GM04503 (cell line): ENCODE measurements around the gene GJB2.

ENCODE experiments used
- DNase-seq: peaks from one replicate; pipeline ENCODE4 v3.0.0-alpha.2; 2012; ENCODE audit warnings: low read depth

Gene GJB2

DNA sequence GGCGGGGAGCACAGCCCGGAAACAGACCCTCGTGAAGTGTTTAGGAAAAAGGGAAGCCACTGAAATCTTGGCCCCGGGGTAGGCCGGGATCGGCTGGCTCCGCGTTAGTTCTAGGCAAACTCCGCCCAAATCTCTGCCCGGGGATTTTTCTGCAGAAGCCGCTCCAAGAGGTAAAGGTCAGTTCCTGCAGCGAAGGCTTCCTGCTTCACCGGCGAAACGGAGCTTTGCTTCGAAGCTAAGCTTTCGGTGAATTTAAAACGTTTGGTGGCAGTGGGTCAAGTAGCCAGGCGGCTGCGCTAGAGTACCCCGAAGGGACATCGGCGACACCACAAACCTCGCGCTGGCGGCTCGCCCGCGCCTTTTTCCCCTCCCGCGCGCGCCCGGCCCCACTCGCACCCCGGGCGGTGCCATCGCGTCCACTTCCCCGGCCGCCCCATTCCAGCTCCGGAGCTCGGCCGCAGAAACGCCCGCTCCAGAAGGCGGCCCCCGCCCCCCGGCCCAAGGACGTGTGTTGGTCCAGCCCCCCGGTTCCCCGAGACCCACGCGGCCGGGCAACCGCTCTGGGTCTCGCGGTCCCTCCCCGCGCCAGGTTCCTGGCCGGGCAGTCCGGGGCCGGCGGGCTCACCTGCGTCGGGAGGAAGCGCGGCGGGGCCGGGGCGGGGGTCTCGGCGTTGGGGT, 441 bp downstream of the GJB2 start:
- DNase-seq = no peak

DNA sequence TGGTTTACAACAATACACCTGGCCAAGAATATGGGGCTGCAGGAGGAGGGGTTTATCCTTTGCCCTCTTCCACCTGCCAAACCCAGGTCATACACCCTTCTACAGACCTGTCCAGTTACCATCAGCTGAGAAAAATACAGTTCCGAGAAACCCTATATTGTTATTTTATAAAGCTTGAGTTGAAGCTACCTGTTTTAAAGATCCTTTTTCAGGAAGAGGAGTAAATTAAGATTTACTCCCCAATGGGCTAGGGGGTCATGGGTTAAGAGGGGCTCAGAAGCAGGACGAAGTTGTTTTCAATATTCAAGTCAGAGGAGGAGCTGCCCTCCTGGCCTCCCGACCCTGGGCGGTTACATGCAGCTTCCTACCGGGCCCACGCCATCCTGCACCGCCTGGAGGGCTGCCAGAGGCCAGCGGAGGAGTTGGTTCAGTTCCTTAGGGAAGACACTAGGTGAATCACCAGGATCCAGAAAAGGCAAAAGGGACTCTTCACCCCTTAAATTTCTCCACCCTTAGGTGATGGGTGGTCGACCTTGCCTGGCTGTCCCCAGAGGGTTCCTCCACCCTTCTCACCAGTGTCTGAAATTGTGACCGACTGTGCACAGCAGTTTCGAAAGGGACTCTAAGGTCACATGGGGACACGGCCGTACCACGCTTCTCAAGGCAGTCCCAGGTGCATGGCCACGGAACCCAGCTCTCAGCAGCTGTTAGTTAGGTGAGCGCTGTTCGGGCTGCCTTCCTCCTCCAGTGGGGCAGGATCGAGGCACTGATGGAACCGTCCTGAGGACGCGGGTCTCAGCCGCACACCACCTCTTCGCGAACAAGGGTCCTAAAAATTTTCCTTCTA, 1.2 kb downstream of the GJB2 start:
- DNase-seq = no peak

DNA sequence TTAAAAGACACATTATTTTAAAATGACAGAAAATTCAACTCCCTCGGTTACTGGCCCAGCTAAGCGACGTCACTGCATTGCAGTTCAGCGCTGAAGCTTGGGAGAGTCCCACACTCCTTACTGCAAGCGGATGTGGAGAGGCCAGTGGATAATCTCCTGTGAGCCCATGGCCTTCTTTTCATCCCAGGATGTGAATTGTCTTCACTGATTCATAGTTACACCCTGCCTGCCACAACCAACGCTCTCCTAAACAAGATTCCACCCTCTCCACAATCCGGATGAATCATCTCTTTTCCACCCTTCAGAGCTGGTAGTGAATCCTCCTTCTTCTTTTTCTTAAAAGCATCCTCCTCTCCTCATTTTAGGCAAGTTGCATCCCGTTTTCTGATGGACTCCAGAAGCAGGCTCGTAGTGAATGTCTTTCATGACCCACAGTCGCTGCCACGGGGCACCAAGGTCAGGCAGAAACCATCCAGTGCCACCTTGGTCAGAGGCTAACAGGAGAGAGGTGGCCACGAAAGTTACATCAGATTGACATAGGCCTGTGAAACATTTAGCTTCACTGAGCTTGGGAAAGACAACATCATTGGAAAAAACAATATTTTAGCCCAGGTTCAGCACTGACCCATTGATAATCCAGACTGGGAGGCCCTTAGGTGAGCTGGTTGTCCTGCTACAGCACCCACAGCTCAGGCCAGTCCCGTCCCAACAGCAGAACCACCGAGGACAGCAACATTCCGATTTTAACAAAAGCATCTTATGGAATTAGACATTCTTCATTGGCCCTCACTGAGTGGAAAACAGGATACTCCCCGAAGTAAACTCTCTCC, 2.0 kb downstream of the GJB2 start:
- DNase-seq = peak; percentile 51

DNA sequence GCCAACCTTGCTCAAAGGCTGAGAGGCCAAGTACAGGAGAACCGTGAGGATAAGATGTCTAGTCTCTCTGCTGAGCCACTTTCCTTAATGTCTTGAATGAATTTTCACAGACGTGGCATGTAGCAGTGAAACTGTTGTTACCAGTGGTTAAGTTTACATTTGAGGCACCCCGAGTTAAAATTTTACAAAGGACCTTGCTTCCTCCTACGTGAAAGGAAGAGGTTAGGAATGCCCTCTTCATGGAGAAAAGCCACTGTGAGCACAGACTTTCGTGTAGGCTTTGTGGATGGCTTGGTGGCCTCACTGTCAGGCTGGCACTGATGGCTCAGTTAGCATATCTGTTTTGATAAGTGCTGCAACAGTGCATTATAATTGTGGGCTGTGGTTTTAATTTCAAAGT, 2.7 kb downstream of the GJB2 start:
- no peak for DNase-seq

DNA sequence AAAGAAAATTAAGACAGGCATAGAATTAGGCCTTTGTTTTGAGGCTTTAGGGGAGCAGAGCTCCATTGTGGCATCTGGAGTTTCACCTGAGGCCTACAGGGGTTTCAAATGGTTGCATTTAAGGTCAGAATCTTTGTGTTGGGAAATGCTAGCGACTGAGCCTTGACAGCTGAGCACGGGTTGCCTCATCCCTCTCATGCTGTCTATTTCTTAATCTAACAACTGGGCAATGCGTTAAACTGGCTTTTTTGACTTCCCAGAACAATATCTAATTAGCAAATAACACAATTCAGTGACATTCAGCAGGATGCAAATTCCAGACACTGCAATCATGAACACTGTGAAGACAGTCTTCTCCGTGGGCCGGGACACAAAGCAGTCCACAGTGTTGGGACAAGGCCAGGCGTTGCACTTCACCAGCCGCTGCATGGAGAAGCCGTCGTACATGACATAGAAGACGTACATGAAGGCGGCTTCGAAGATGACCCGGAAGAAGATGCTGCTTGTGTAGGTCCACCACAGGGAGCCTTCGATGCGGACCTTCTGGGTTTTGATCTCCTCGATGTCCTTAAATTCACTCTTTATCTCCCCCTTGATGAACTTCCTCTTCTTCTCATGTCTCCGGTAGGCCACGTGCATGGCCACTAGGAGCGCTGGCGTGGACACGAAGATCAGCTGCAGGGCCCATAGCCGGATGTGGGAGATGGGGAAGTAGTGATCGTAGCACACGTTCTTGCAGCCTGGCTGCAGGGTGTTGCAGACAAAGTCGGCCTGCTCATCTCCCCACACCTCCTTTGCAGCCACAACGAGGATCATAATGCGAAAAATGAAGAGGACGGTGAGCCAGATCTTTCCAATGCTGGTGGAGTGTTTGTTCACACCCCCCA, 3.8 kb downstream of the GJB2 start:
- DNase-seq = no peak

DNA sequence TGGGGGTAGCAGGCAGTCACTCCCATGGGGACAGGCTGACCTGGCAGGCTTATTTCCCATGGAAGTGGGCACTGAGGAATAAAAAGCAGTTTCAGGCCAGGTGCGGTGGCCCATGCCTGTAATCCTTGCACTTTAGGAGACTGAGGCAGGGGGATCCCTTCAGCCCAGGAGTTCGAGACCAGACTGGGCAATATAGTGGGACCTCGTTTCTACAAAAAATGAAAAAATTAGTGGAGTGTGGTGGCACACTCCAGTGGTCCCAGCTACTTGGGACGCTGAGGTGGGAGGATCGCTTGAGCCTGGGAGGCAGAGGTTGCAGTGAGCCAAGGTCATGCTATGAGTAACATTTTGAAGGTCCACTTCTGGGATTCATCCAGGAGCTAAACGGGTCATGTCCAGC, 6.0 kb downstream of the GJB2 start:
- no peak for DNase-seq

DNA sequence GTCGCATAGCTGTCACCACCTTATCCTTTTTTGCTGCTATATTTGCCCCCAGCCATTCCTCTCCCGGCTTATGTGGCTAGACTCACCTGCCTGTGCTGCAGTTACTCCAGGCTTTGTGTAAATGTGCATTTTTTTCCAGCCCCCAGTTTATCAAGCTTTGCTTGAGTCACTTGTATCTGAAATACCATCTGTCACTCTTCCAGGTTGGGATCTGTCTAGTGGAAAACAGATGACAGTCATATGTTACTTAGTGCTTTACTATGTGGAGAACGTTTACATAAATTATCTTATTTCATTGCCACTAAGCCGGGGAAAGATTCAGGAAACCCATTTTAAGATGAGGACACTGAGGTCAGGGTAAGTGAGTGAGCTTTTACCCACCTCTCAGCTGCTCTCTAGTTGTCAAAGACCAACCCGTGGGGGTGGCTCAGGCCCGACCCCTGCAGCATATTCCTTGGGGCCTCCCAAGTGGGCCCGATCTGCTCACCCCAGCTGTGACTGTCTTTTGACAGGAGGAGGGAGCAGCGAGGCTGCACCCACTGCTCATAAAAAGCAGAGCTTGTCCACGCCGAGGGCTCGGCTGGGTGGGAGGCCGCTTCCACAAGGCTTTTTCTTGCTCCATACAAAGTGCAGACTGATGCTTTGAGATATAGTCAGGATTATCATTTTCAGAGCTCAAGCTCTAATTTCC, 7.2 kb downstream of the GJB2 start:
- DNase-seq = no peak

DNA sequence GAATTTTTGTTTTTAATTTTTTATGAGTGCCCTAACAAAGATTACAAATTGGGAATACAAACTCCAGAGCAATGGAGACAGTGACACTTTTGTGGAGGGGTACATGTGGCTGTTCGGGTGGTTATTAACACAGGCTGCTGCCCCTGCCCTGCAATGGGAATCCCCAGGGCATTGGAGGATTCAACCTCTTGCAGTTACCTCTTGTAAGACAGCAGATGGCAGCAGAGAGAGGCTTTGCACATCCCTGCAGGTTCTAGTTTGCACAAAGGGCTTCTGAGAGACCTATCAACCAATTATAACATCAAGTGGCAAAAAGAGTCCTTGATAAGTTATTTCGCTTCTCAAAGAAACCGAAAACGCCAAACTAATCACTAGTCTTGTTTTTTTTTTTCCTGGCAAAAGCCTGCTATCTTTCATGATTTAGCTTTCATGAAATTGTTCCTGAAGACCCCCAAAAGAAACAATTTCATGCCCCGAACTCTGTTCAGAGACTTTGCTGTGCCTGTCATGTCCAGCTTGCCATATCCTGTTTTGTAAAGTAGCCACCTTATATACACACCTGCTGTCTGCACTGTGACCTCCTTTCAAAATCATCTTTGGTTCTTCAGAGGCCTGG, 10.4 kb downstream of the GJB2 start:
- DNase-seq = no peak

DNA sequence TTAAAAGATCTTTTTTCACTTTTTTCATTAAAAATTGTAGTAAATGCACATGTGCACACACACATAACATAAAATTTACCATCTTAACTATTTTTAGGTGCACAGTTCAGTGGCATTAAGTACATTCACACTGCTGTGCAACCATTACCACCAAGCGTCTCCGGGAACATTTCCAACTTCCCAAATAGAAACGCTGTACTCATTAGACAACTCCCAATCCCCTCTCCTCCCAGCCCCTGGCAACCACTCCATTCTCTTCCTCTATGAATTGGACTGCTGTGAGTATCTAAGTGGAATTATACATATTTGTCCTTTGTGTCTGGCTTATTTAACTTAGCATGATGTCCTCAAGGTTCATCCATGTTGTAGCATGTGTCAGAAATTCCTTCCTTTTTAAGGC, 11.6 kb downstream of the GJB2 start:
- DNase-seq = no peak

DNA sequence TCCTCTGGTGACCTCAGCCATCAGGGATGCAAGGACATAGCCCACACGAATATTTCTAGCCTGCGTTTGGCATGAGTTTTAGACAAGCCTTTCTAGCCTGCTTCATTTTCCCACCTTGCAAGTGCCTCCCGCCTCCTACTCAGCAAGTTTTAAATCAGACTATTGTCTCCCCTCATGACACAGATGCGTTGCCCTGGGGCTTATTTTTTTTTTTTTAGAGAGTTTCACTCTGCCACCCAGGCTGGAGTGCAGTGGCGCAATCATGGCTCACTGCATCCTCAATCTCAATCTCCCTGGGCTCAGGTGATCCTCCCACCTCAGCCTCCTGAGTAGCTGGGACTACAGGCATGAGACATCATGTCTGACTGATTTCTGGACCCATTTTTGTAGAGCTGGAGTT, 14.6 kb downstream of the GJB2 start:
- DNase-seq = no peak

DNA sequence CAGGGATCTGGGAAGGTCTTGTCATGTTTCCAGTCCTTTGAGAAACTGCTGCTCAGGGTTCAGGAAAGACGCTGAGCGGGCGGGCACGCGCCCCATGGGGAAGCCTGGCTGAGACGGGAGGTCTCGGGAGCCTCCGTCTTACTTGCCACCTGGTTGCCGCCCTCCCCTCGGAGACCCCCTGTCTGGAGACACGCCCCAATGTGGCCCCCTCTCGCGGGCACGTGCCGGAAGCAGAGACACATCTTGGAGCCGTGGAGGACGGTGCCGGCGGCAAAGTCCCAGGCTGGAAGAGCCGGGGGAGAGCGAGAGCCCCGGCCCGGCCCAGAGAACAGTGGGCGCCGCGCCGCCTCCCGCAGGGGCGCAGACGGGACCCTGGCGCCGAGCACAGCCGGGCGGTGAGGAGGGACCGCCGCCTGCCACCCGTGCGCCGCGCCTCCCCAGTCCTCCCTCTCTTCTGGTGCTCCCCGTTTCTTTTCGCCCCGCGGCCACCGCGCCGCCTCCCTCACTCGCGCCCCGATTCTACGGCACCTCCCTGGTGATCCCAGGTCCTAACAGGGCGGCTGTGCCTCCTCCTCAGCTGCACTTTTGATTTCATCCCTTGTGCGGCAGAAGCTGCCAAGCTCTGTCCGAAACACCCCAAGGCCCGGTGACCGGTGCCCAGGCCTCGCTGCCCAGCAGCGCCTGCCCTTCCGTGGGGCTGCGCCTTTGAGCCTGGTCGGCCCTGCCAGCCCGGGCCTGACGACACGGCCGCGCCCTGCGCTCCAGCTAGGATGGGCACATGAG, 15.5 kb downstream of the GJB2 start:
- no peak for DNase-seq

DNA sequence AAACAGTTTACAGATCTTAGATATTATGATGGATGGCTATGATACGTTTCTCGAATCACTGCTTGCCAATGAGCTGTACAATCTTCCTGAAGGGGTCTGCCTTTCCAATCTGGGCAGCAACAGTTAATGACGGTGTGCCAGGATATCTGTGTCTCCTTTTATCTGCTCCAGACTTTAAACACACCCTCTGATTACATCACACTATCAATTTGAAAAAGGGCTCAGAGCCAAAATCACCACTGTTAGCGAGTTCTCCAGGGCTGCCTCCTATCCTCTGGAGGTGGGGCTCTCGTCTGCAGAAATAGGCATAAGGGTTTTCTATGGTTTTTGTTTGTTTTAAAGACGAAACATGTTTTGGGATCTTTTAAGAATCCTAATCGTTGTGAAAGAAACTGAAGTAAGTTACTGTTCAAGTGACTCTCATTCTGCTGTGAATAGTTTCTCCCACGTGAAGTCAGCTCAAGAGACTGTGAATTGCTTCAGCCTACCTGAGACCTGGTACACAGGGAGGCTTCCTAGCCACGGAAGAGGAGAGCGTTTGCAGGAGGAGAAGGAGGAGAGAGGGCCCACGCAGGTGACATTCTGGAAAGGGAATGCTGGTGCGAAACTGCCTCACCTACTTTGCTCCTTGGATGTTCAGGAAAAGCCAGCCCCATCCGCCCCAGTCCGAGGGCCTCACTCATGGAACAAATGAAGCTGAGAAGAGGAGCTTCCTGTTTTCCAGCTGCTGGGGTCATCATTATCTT, 16.7 kb downstream of the GJB2 start:
- DNase-seq = no peak

DNA sequence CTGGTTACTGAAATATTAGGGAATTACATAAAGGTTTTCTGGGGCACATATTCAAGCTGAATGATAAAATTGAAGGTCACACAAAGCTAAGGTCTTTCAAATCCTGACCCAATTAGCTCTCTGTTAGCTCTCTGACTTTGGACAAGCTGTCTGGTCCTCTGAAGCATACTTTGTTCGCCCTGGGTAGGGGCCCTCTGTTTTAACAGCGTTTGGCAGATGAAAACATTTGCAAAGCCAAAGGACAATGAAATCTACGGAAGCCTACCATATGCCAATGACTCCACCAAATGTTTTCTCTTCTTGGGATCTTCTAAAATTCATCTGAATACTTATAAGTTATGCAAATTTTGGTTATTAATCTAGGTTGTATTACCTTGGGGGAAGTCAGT, 17.3 kb downstream of the GJB2 start:
- no peak for DNase-seq

DNA sequence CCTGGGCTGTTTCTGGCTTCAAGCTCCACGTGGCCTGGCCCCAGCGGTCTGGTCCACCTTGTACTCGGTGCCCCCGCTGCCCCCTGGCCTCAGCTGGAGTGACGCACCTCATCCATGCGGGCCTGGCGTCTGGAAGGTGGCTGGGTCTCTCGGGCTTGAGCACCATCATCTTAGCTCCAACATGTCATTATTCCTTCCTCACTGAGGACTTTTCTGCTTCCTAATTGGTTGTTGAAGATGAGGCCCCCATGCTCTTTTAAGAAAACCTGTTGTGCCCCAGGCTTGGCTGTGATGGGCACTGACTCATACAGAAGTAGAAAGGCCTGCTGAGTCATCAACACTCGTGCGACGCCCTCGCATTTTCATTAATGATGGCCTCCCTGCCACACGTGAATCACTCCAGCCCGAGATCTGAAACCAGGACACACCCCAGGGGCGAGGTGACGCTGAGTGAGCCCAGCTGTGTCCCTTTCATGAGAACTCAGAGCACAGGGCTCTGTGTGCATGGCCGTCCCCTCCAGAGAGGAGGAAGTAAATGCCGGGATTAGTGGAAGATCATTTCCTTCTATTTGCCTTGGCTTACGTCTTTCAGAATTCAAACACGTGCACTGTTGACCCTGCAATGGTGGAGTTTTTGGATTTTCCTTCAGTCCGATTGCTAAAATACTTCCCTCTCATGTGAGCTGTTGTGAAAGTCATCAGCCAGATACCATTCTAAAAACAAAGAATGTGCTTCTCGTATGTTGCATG, 17.9 kb downstream of the GJB2 start:
- DNase-seq = peak; percentile 68

DNA sequence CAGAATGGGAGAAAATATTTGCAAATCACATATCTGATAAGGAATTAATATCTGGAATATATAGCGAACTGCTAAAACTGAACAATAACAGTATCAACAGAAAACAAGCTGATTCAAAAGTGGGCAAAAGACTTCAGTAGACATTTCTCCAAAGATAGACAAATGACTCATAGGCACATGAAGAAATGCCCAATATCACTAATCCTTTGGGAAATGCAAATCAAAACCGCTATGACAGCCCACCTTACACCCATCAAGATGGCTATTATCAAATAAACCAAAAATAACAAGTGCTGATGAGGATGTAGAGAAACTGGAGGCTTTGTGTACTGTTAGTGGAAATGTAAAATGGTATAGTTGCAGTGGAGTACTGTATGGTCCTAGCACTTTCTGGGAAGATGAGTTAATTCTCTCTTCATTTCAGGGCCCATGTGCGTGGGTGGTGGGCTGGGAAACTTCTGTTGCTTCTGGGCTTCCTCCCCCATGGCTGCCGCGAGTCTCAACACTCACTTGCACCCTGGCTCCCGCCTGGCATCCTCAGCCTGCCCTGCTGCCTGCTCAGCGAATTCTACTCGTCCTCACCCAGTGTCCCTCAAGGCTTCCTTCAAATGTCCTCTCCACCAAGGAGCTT, 19.5 kb downstream of the GJB2 start:
- DNase-seq = no peak

DNA sequence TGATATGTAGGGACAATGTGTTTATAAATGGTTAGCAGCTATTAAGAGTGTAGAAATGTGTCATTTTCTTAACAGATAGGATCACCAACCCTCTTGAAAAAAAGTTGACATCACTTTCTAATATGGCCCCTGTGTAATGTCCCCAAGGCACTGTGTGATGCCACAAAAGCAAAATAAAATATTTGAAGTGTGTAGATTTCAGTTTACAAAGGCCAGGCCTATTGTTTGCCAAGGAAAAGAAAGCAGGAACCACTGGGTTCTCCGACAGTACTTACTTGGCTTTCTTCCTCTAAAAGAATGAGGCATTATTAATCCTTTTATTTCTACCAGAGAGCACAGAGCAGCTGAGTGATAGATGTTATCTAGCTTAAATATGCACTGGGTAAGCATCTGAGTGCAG, 21.4 kb downstream of the GJB2 start:
- DNase-seq = no peak

DNA sequence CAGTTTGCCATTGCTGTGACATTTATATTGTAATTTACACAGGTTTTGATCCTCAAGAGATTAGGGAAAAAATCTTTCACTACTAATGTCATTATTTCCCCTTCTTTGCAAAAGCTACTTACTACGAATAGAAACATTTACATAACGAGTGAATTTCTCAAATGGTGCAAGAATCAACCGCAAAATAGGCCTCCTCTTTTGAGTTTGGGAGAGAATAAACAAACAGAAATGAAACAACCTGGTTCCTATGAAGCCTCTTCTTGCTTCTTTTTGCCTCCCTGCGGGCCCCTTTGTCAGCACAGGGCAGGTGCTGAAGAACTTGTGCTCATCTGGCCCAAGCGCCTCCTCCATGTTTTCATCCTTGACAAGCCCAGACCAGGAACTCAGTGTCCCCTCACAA, 21.8 kb downstream of the GJB2 start:
- no peak for DNase-seq

DNA sequence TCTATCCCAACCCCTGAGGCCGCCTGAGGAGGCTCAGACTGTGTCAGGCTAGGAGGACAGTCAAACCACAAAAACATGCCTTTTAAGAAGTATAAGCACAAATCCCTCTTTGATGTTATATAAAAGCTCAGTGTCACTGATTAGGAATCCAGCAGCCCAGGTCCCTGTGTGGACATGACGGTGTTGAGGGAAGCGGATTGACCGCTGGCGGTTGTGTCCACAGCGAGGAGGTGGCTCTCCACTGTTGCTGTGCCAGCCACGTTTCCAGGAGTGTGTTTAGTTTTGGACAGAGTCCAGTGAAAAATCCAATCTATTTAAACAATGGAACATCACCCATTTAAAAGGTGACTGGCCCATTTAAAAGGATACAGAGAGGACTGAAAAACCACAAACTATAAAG, 24.3 kb downstream of the GJB2 start:
- no peak for DNase-seq
